Natural killer cell (primary cell): ENCODE data around the gene ITGAL. TPM values are rescaled to one million over a fixed set of nuclear protein-coding genes. Genes with fewer than 3 reads are reported as not detected.

Experiments used
- ATAC-seq, 3 donors: fragments of 150-1000 bp in 2 of 3; fragments of 200-7000 bp in 1 of 3; cut with Tn5 transposase; 1 replicate in 1 of 3; 2 replicates in 2 of 3; pipeline ENCODE4 v1.10.0; 2021; ENCODE audit warnings: mild to moderate bottlenecking in 2 of 3, moderate library complexity in 2 of 3
- DNase-seq, 2 donors: peaks; one replicate each; pipeline versions ENCODE4 v3.0.0 to v3.0.0-alpha.2; 2013 to 2021; ENCODE audit warnings: mixed read lengths in 1 of 2
- H3K27ac ChIP-seq: one replicate; pipeline ENCODE4 v1.5.1; 2013; ENCODE audit warnings: mild to moderate bottlenecking, low read length
- H3K27me3 ChIP-seq: one replicate; pipeline ENCODE4 v1.6.1; 2013; ENCODE audit warnings: low read length; ENCODE audit not compliant: control insufficient read depth, insufficient read depth
- H3K36me3 ChIP-seq: one replicate; pipeline ENCODE4 v1.6.1; 2013; ENCODE audit warnings: low read length; ENCODE audit not compliant: control insufficient read depth, insufficient read depth
- H3K4me1 ChIP-seq: one replicate; pipeline ENCODE4 v1.6.1; 2013; ENCODE audit warnings: low read length; ENCODE audit not compliant: control insufficient read depth, insufficient read depth
- H3K4me3 ChIP-seq: one replicate; pipeline ENCODE4 v1.5.1; 2013; ENCODE audit warnings: low read length
- H3K9me3 ChIP-seq: one replicate; pipeline ENCODE4 v1.6.1; 2013; ENCODE audit warnings: low read length; ENCODE audit not compliant: control insufficient read depth, insufficient read depth
- H3K27ac Mint-ChIP-seq, 2 donors: one replicate each; pipeline ENCODE4 v1.8.0; 2022; ENCODE audit warnings: mild to moderate bottlenecking in 2 of 2, mixed read lengths in 2 of 2, moderate library complexity in 1 of 2
- H3K27me3 Mint-ChIP-seq, 2 donors: one replicate each; pipeline ENCODE4 v1.8.0; 2022; ENCODE audit warnings: low read depth in 2 of 2, mixed read lengths in 2 of 2
- H3K36me3 Mint-ChIP-seq: one replicate; pipeline ENCODE4 v1.8.0; 2022; ENCODE audit warnings: mixed read lengths
- H3K4me1 Mint-ChIP-seq, 2 donors: one replicate each; pipeline ENCODE4 v1.8.0; 2022; ENCODE audit warnings: mixed read lengths in 2 of 2
- H3K4me3 Mint-ChIP-seq: one replicate; pipeline ENCODE4 v1.8.0; 2022; ENCODE audit warnings: mild to moderate bottlenecking, moderate library complexity, mixed read lengths
- H3K9me3 Mint-ChIP-seq, 2 donors: one replicate each; pipeline ENCODE4 v1.8.0; 2022; ENCODE audit warnings: mixed read lengths in 2 of 2
- WGBS: methylation state at CpG from one replicate; pipeline ENCODE4 v1.1.7; 2013; ENCODE audit warnings: missing lambda C conversion rate; ENCODE audit not compliant: insufficient coverage; 5-methylcytosine and 5-hydroxymethylcytosine counted together
- intact Hi-C: fragments of 100-400 bp; cut with micrococcal nuclease; formaldehyde crosslinking; loops from one replicate; pipeline ENCODE4 v1.14.2; 2022
- total RNA-seq, 4 donors: library from RNA; stranded (reverse); fragments of 120-200 nt in 1 of 4; gene quantifications; one replicate each; pipeline versions ENCODE4 v1.2.3 to v1.2.4, GENCODE V29; 2013 to 2022
- TF ChIP-seq, protein P1 (sequence below): fragments of 200-600 bp; IDR thresholded peaks from one replicate; pipeline ENCODE4 v1.8.0; 2022; ENCODE audit warnings: antibody characterized with exemption

Gene ITGAL
- total RNA-seq, 3 donors from 2014 or later (not counting 1 experiment from before 2014, with no cell fraction given): 1,131 to 1,260 (median 1,176) TPM

DNA sequence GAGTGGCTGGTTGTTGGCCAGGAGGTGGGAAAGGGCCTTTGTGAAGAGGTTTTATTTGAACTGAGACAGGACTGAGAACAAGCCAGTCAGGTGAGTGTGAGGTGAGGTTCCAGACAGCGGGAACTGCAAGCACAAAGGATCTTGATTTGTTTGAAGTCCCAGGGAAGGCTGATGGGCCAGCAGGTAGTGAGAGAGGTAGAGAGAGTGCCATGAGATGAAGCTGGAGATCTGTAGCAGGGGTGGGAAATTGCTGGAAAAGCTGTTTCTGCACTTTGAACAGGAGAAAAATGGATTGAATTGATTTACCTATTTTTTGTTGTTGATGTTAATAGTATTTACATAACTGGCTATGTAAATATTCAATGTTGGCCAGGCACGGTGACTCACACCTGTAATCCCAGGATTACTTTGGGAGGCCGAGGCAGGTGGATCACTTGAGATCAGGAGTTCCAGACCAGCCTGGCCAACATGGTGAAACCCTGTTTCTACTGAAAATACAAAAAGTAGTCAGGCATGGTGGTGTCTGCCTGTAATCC lies 35.0 kb upstream of the ITGAL start:
- intact Hi-C loops: loop anchor here (10.0 kb wide), 1 partner anchor 97 kb away; the partner anchor contains the start of gene ZNF747

DNA sequence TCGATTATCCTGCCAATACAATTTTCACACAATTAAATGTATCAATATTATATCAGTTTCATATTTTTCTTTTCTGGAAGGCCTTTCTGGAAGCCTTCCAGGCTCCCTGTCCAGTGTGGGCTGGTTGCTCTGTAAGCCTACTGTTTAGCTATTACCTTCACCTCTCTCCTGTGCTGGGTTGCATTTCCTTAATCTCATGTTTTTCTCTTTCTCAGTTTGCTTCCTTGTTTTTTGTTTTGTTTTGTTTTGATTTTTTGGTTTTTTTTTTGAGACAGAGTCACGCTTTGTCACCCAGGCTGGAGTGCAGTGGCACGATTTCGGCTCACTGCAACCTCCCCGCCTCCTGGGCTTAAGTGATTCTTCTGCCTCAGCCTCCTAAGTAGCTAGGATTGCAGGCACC lies 33.7 kb upstream of the ITGAL start:
- no peak overlapping the region for H3K27ac Mint-ChIP-seq
- H3K4me3 Mint-ChIP-seq: no peak overlapping the region
- no peaks in the 10 kb centered on the region for H3K27me3 Mint-ChIP-seq
- no peaks in the 10 kb centered on the region for H3K9me3 ChIP-seq
- DNase-seq (no peak), ATAC-seq (no peak)
- no peak overlapping the region for H3K27ac ChIP-seq
- no peaks in the 10 kb centered on the region for H3K27me3 ChIP-seq
- H3K4me1 ChIP-seq: peaks cover 9% of the 10 kb centered on the region
- no peak overlapping the region for H3K4me3 ChIP-seq
- TF ChIP-seq, protein P1, sequence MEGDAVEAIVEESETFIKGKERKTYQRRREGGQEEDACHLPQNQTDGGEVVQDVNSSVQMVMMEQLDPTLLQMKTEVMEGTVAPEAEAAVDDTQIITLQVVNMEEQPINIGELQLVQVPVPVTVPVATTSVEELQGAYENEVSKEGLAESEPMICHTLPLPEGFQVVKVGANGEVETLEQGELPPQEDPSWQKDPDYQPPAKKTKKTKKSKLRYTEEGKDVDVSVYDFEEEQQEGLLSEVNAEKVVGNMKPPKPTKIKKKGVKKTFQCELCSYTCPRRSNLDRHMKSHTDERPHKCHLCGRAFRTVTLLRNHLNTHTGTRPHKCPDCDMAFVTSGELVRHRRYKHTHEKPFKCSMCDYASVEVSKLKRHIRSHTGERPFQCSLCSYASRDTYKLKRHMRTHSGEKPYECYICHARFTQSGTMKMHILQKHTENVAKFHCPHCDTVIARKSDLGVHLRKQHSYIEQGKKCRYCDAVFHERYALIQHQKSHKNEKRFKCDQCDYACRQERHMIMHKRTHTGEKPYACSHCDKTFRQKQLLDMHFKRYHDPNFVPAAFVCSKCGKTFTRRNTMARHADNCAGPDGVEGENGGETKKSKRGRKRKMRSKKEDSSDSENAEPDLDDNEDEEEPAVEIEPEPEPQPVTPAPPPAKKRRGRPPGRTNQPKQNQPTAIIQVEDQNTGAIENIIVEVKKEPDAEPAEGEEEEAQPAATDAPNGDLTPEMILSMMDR: no peak
- intact Hi-C loops: loop anchor here (10.0 kb wide), 1 partner anchor 96 kb away; the partner anchor contains the start of gene ZNF747
- peaks cover 4% of the 10 kb centered on the region for H3K36me3 ChIP-seq
- H3K9me3 Mint-ChIP-seq: peaks cover 0 to 3% of the 10 kb centered on the region in 2 donors
- peaks cover 7% of the 10 kb centered on the region for H3K36me3 Mint-ChIP-seq
- peaks cover 9 to 10% of the 10 kb centered on the region in 2 donors for H3K4me1 Mint-ChIP-seq
- WGBS: 92% methylated on average over 5 of the region's 5 CpGs

More for the DNA sequence above, 35.0 kb upstream of the ITGAL start:
- no peaks in the 10 kb centered on the region for H3K4me1 ChIP-seq
- no peaks in the 10 kb centered on the region for H3K27me3 ChIP-seq
- Mint-ChIP-seq H3K27me3 (no peaks in the 10 kb centered on the region), H3K9me3 (no peaks in the 10 kb centered on the region), H3K4me1 (no peaks in the 10 kb centered on the region), H3K4me3 (no peak overlapping the region), H3K27ac (no peak overlapping the region), H3K36me3 (no peaks in the 10 kb centered on the region)
- no peak overlapping the region for H3K27ac ChIP-seq
- TF ChIP-seq, protein P1: no peak
- no peak overlapping the region for H3K4me3 ChIP-seq
- DNase-seq (no peak), ATAC-seq (no peak)
- no peaks in the 10 kb centered on the region for H3K36me3 ChIP-seq
- WGBS: 93% methylated on average over 3 of the region's 3 CpGs
- H3K9me3 ChIP-seq: no peaks in the 10 kb centered on the region

DNA sequence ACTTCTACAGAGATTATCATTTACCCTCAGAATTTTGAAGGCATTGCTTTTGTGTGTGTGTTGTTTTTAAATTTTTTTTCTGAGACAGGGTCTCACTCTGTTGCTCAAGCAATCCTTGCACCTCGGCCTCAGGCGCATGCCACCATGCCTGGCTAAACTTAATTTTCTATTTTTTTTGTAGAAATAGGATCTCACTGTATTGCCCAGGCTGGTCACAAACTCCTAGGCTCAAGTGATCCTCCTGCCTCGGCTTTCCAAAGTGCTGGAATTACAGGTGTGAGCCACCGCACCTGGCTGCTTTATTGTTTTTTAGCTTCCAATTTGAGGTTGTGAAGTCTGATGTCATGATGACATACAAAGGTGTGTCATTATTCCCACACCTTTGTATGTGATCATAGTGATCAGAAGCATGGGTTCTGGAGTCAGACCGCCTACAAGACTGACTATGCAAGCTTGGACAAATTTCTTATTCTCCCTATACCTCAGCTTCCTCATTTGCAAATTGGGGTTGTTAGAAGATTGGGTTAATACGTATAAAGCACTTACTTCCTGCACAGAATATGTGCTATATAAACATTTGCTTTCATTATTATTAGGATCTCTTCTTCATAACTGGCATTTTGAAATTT lies 32.7 kb upstream of the ITGAL start:
- Mint-ChIP-seq H3K4me1 (peaks cover 18 to 19% of the 10 kb centered on the region in 2 donors), H3K4me3 (no peak overlapping the region), H3K27ac (no peak overlapping the region), H3K36me3 (peaks cover 7% of the 10 kb centered on the region), H3K9me3 (peaks cover 0 to 3% of the 10 kb centered on the region in 2 donors), H3K27me3 (no peaks in the 10 kb centered on the region)
- 99% methylated on average over 4 of the region's 6 CpGs for WGBS
- H3K36me3 ChIP-seq: peaks cover 4% of the 10 kb centered on the region
- no peak overlapping the region for H3K4me3 ChIP-seq
- H3K9me3 ChIP-seq: no peaks in the 10 kb centered on the region
- H3K27me3 ChIP-seq: no peaks in the 10 kb centered on the region
- H3K27ac ChIP-seq: no peak overlapping the region
- TF ChIP-seq, protein P1: no peak
- intact Hi-C loops: loop anchor here (10.0 kb wide), 1 partner anchor 95 kb away; the partner anchor contains the start of gene ZNF747
- no peak for ATAC-seq
- no peak for DNase-seq
- H3K4me1 ChIP-seq: peaks cover 18% of the 10 kb centered on the region
